Measurements from ENCODE around the gene FZD4.
"Not testable (repeated sequence)": the region's sequence is repeated elsewhere in the genome, so short reads cannot be mapped to it uniquely, and the experiment has no call there.

FZD4 gene

DNA sequence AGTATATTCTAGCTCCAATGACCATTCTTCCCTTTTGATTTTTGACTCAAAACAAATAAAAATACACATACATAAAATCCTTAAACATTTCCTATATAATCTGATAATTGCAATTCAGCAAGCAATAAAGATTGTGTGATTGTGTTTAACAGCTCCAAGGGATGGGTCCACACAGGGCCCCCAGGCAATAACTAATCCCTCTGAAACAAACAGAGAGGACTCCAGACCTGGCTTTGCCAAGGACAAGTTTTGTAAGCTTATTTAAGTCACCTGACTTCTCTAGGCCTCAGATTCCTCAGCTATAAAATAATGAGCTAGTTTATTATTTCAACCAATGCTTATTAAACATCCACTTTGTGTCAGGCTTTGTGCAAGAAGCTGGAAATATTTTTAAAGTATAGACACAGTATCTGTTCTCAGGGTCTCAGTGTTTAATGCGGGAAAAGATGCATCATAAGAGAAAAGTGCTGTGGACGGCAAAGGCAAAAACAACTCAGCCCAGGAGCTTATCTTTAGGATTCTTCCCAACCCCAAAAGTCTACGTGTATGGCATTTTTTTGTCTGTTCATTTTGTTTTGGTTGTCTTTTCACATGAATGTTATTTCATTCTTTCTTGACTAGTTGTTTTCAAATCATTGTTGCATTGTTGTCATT lies 20.1 kb downstream of the FZD4 start:
- no peak for DNase-seq

DNA sequence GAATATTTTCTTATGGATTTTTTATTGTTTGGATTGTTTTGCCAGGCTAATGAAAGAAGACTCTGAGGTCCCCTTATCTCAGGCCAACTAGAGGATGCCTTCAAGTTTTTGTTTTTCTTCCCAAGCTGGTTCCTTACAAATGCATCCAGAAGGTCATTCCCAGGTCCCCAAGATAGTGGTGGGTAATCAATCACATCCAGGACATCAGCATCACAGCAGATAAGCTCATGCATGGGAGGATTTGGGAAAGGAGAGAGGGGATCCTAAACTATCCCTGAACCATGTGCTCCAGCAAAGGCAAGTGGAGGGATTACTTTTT lies 20.7 kb downstream of the FZD4 start:
- no peak for DNase-seq

DNA sequence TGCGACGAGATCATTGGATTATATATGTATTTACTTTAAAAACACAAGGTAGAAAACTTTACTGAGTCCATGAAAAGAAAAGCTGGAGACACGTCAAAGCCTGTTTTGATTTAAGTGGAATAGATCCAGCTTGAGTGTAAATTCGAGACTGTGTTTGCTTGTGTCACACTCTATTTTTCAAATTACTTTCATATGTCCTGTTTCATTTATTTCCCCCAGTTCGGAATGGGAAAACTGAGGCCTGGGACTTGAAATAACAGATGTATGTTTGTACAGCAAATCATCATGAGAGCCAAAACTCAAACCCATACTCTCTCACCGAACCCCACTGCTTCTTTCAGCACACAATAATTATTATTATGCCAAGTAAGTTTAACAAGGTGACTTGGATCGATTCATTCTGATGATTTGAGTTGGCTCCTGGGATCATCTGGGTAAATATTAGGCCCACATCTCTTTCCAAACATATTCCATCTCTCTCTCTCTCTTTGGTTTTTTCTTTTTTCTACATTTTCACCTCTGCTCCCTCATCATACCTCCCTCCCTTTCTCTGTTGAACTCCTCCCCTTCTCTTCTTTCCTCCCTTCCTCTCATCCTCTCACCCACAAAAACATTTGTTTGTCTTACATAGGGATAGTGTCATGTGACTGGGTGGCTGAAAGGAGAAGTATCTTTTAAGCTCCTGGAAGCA lies 21.2 kb downstream of the FZD4 start:
- no peak for DNase-seq

DNA sequence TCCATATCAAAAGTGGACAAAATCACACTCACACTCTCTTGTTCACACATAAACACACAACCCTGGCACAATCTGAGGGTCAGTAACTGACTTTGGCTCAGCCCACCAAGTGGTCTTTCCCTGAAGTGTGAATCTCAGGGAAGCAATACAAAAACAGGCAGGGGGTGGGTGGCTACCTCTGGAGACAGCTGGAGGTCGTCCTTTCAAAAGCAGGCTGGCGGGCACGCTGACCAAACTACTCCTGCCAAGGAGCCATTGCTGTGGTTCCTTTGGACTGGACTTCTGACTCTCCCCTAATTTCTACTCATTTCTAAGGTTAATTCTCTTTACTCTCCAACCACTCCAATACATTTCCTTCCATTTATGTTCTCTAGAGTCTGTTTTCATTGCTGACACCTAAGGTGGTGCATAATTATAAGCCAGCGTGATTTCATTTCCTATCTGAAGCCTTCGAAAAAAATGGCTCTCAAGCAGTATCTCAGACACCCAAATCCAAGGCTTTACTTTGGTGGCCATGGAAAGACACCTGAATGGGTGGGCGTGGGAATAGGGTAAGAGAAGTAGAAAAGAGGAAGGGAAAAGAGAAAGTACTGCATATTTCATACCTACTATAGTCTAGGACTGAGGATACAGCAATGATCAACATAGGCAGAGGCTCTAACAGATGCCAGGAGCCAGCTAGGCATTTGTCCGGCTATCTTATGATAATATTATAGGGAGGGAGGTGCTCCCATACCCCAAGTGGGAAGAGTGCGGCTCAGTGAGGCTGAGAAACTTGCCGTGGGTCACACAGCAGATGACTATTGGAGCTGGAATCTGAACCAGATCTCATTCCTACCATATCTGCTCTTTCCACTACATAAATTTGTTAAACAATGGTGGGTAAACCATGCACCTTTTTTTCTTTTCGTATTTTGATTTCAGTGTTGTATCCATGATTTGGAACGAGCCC lies 22.0 kb downstream of the FZD4 start:
- no peak for DNase-seq

DNA sequence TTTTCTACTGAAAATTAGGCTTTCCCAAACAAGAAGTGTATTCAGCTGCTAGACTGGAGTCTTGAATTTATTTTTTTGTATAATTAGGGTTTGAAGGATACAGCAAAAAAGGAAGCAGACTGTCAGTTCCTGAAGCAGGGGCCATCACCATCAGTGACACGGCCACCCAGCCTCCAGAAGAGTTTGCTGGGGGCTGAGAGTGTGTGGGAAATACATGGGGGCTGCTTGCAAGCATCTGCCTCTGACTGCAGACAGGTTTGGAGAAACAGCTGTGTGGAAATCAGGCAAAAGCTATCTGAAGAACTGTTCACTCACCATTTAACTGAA lies 23.0 kb downstream of the FZD4 start:
- DNase-seq, result no peak

DNA sequence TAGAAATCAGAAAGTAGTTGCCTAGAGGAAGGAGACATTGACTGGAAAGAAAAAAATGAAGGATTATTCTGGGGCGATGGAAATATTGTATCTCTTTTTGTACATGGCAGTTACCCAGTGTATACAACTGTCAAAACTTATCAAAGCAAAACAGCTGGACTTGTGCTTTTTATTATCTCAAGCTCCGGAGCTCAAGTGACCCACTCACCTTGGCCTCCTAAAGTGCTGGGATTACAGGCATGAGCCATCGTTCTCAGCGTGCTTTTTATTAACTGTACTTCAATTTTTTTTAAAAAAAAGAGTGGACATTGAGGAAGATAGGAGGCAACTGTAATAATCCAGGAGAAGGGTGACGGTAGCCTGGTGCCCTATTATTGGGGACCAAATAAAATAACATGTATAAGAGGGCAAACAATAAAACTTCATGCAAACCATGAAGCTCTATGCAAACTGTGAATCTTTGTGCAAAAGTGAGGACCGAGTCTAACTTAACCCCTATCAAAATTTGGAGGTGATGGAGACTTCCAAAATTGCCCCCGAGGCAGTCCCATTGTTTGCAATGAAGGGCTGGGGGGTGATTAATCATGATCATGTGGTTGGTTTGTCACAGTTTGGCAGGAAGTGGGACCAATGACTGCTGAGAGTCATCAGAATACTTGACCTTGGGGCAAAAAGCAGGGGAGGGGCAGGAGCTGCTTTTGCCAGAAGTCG lies 23.5 kb downstream of the FZD4 start:
- DNase-seq, result no peak

DNA sequence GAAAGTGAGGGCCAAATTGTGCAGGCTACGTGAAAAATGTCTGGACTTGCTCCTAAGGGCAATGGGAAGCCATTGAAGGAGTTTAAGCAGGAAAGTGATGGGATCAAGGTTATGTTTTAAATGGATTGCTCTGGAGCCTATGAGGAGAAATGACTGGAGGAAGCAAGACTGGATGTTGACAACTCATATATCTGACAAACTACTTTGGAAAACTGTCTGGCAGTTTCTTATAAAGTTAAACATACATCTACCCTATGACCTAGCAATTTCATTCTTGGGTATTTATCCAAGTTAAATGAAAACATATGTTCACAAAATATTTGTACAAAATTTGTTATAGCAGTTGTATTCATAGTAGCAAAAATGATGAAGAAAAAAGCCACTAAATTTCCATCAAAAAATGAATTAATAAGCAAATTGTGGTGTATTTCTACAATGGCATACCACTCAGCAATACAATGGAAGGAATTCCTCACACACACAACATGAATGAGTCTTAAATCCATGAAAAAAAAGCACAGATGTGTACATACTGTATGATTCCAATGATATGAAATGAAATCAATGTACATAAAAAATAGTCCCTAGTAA lies 24.1 kb downstream of the FZD4 start:
- no peak for DNase-seq

DNA sequence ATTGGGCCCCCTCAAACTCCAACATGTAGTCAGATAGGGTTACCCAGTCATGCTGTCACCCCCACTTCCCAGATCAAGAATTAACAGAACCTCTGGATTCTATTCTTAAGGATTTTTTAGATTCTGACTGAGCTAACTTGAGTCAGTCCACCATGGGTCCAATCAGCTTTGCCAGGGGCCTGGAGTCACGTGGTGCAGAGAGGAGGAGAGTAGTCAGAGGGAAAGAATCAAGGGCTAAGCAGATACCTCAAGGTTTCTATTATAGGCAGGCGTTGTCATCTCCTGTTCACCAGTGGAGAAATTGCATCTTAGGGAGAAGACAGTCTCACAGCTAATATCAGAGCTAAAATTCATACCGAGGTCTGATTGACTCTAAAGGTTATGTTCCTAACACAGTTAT lies 28.2 kb downstream of the FZD4 start:
- DNase-seq, result no peak

DNA sequence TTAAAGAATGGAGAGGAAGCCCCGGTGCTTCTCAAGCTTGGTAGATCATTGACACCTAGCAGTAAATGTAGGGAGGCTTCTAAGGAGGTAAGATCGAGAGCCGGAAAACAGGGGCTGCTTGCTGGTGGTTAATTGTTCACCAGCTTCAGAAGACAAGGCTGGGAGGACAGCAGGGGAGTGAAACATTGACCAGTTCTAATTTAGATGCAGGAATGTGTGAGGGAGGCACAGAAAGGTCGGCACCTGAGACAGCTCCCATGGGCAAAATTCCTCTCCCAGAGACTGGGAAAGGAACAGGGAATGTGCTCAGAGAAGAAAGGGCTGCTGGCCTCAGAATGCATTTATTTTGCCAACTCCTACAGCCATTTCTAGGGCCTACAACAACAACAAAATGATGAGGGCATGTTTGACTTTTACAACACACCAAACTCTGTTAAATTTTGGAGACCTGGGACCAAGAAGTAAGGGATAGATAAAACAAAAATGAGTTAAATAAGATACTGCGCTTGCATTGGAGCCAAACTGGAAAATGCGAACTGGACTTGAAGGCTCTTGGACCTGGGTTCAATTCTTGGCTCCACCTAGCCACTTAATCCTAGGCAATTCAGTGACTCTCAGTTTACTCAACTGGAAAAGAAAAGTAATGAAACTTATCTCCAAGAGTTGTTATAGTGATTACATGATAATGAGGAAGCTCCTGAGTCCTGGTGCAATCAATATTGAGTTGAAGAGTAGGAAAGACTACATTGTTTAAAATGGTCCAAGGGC lies 31.0 kb downstream of the FZD4 start:
- DNase-seq, result no peak

DNA sequence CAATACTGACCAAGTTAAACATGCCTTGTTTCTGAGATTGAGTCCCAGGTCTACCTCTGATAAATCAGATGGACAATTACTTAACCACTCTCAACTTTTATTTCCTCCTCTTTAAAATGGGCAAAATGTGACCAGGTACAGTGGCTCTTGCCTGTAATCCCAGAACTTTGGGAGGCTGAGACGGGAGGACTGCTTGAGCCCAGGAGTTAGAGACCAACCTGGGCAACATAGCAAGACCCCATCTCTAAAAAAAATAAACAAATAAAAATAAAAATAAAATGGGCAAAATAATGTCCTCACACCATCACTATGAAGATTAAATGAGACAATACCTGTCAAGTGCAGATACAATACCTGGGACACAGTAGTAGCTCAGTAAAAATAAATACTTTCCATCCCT lies 33.0 kb downstream of the FZD4 start:
- no peak for DNase-seq

DNA sequence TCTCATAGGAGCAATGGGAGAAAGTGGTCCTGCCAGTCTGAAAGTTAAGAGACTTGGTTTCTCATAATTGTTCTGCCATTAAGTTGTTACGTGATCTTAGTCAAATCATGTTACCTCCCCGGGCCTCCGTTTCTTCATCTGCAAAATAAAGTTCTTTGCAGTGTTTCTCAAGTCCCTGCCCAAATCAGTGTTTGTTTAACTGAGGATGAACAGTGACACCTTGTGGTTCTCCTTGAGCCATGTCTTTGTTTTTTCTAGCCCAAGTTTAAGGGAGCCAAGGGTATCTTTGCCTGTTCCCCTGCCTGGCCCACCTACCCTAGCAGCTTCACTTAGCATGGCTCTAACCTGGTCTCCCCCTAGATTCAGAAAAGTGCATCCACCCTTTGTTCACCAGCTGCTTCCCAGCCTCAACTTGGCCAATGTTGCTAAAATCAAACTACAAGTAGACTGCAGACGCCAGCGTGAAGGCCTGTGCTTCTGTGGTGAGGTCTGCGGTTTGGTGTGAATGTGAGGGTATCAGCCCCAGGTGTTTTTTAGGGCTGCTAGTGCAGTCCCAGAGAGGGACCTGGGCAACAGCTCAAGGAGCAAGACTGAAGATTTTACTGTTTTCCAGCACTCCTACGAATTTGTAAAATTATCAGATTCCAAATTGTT lies 35.5 kb downstream of the FZD4 start:
- DNase-seq, result peak; percentile 41

DNA sequence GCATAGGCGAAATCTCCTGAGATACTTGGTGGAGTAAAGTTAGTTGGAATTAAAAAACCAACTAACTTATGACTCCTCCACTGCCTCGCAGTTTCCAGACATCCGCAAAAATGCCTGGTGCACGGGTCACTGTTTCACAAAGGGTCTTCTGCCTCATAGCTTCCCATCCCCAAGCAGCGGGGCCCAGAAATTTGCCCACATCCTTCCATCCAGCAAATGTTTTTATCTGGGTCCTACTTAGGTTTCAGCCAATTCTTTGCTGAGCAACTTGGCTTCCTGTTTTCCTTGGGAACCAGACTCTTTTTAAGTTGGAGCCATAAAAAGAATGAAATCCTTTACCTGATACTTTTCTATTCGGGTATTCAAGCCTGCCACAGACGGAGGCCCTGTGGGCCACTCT lies 36.2 kb downstream of the FZD4 start:
- no peak for DNase-seq

DNA sequence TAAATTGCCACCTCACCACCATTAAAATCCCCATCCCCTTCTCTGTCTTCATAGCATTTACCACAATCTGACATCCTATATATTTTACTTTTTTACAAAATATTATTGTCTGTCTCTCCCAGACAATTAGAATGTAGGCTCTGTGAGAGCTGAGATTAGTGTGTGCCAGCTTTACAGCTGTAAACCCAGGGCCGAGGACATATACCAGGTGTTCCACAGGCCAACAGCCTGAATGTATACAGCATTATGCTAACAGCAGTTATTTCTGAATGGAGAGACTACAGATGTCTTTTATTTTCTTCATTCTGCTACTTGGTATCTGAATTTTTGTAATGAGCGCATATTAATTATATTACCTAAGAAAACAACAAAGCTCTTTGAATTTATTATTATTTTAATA lies 36.7 kb downstream of the FZD4 start:
- no peak for DNase-seq

DNA sequence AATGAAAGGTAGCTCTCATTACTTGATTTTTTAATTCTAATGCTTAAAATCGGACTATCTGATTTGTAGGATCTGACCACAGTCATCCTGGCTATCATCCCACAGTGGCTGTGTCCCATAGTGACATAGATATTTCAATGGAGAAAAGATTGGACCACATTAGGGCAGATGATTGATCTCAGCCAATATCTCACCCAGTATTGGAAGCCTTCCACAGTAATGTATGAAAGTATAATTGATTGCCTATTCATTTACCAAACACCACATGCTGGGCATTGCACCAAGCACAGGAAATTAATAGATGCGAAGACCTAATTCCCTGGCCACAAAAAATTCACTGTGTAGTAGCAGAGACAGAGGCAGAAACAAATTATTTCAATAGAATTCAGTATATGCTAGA lies 37.6 kb downstream of the FZD4 start:
- DNase-seq, result no peak

DNA sequence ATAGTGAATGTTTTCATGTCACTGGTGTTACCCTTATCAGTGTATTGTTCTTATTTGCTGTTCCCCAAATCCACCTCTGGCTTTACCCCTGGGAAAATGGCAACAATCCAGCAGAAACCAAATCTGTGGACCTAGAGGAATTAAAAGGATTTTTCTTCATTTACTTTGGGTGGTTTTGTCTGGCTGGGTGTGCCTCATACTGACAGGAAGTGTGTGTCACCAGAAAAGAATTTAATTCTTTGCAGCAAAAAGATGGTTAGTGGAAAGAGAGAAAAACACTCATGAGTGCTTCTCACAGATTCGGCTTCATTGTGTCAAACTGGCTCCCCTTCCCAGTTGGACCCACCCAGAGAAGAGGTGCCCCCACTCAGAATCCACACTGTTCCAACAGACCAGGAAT lies 38.9 kb downstream of the FZD4 start:
- DNase-seq, result no peak

DNA sequence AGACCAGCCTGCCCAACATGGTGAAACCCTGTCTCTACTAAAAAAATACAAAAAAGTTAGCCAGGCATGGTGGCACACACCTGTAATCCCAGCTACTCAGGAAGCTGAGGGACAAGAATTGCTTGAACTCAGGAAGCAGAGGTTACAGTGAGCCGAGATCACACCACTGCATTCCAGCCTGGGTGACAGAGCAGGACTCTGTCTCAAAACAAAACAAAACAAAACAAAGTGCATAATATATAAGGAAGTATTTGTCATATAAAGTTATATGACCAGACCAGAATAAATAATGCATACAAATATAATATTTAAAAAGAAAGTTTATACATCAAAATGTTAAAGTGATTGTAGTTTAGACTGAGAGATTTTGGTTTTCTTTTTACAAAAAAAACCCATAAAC lies 39.3 kb downstream of the FZD4 start:
- not testable (repeated sequence) for DNase-seq

DNA sequence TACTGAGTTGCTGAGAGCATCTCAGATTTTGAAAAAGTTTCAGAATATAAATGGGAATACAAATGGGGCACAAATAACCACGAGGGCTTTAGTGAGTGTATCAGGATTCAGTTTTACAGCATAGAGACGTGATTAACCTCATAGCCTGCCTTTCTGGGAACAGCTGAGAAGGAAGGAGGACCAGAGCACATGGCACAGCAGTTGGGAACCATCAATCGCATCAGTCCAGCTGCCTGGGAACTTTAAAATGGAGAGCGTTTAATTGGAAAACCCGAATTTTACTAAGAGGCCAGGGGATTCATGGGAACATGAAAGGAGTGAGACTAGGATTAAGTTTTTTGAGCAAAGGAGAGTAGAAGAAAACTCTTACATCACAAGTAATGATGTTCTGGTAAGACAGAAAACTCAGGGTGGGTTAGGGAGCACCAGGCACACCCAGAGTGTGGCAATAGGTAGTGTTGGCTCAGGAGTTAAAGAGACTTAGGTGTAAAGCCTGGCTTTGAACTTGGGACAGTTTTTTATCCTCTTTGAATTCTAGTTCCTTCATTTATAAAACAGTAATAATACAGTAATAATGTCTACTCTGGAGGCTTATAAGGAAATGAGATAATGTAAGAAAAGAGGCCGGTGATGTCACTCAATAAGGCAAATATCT lies 40.2 kb downstream of the FZD4 start:
- no peak for DNase-seq

DNA sequence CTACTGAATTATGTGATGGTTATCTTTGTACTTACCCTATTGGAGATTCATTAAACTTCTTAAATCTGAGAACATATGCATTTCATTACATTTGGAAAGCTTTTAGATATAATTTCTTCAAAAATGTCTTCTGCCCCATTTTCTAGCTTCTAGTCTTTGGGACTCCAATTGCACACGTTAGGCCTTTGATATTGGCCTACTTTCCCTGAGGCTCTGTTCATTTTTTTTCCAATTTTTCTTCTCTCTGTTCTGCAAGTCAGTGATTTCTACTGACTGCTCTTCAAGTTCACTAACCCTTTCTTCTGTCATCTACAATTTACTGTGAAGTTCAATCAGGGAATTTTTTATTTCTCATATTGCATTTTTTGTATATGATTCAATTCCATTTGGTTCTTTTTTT lies 43.0 kb downstream of the FZD4 start:
- no peak for DNase-seq

DNA sequence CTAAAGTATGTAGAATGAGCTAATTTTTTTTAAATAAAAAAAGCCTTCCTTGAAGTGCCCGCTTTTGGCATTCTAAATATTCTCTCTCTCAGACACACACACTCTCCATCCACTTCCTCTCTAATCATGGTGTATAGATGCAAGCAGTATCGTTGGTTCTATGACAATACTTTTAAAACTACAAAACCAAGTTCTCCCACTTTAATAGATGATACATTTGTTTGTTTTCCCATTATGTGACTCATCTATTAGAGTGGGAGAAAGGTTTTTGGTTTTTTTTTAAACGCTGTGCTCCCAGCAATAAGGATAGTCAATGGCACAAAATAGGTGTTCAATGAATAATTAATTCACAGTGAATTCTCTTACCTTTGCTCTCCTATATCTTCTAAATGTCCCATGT lies 44.6 kb downstream of the FZD4 start:
- no peak for DNase-seq

DNA sequence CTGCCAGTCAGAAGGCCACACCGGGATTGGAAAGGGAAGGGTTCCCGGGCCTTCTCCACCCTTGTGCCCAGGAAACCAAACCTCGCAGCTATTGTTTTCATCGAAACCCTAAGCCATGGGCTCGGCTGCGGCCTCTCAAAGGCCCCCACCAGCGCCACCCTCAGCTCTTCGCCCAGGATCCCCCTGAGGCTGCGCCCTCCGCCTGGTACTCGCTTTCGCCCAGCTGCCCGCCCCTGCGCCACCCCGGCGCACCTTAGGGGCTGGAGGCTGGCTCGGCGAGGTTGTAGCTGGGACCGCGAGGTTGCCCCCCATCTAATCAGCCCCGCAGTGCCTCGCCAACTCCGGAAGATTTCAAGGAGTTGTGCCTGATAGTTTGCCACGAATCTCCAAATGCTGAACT lies 49.0 kb downstream of the FZD4 start:
- DNase-seq, result no peak

DNA sequence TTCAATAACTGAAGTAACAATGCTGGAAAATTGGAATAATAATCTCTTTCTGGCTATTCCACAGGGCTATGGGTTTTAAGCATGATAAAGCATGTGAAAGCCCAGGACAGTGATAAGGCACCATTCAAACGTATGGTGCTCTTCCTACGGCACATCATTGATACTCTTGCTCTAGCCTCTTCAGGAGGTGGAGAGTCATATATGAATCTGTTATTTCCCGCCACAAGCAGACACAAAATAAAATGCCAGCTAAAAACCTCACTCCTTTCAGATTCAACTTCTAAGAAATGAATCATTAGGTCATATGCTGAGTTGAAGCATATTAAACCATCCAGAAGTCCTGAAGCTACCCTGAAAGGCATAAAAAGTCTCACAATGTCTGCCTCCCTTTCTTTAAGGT lies 49.9 kb downstream of the FZD4 start:
- DNase-seq, result no peak

All from NCI-H2227 treated with DMSO at 0.1 percent for 48 hours (cell line).